ENCODE measurements around the gene NOP9.

The NOP9 gene

GRCh38 chr14:24262821-24263733, 36.6 kb upstream of the NOP9 start, which contains the start of gene TGM1:
TSS of gene TGM1 (minus strand) at chr14:24263177. CDS start at chr14:24262352, 825 bp downstream.
- no peak for DNase-seq (ENCODE audit: low read depth in 2 of 2)

- DNase-seq (ENCODE audit: low read depth in 2 of 2): no peak
Observed at GRCh38 chr14:24263848-24264247, 35.8 kb upstream of the NOP9 start.

- no peak for DNase-seq (ENCODE audit: low read depth in 2 of 2)
Observed at GRCh38 chr14:24264298-24264697, 35.4 kb upstream of the NOP9 start.

- DNase-seq (ENCODE audit: low read depth in 2 of 2): no peak
Observed at GRCh38 chr14:24266344-24267244, 33.1 kb upstream of the NOP9 start.

- no peak for DNase-seq (ENCODE audit: low read depth in 2 of 2)
Observed at GRCh38 chr14:24267516-24267915, 32.1 kb upstream of the NOP9 start.

GRCh38 chr14:24268225-24268624, 31.4 kb upstream of the NOP9 start:
- DNase-seq (ENCODE audit: low read depth in 2 of 2): no peak

GRCh38 chr14:24269368-24269767, 30.3 kb upstream of the NOP9 start:
- no peak for DNase-seq (ENCODE audit: low read depth in 2 of 2)

GRCh38 chr14:24269910-24270536, 29.6 kb upstream of the NOP9 start:
- DNase-seq (ENCODE audit: low read depth in 2 of 2): no peak

GRCh38 chr14:24270537-24271133, 29.0 kb upstream of the NOP9 start:
- DNase-seq (ENCODE audit: low read depth in 2 of 2): no peak

- peak; percentile 60 to 64 for DNase-seq (ENCODE audit: low read depth in 2 of 2)
Observed at GRCh38 chr14:24271134-24271833, 28.4 kb upstream of the NOP9 start, which contains the start of gene RABGGTA. TSS of gene RABGGTA (minus strand) at chr14:24271597. CDS start at chr14:24271115, 482 bp downstream.

GRCh38 chr14:24271834-24272263, 27.8 kb upstream of the NOP9 start:
- DNase-seq (ENCODE audit: low read depth in 2 of 2): no peak

- no peak for DNase-seq (ENCODE audit: low read depth in 2 of 2)
Observed at GRCh38 chr14:24272467-24272866, 27.2 kb upstream of the NOP9 start.

- no peak for DNase-seq (ENCODE audit: low read depth in 2 of 2)
Observed at GRCh38 chr14:24273422-24273998, 26.1 kb upstream of the NOP9 start.

GRCh38 chr14:24274101-24274543, 25.5 kb upstream of the NOP9 start:
- DNase-seq (ENCODE audit: low read depth in 2 of 2): no peak

GRCh38 chr14:24277071-24277470, 22.6 kb upstream of the NOP9 start:
- no peak for DNase-seq (ENCODE audit: low read depth in 2 of 2)

GRCh38 chr14:24277606-24278321, 21.9 kb upstream of the NOP9 start:
- no peak for DNase-seq (ENCODE audit: low read depth in 2 of 2)

- DNase-seq (ENCODE audit: low read depth in 2 of 2): no peak
Observed at GRCh38 chr14:24278424-24278823, 21.2 kb upstream of the NOP9 start.

GRCh38 chr14:24279301-24280186, 20.1 kb upstream of the NOP9 start:
- no peak for DNase-seq (ENCODE audit: low read depth in 2 of 2)
